ENCODE measurements around the gene ITIH5.
"Not testable (repeated sequence)": the region's sequence is repeated elsewhere in the genome, so short reads cannot be mapped to it uniquely, and the experiment has no call there.

The ITIH5 gene

DNA sequence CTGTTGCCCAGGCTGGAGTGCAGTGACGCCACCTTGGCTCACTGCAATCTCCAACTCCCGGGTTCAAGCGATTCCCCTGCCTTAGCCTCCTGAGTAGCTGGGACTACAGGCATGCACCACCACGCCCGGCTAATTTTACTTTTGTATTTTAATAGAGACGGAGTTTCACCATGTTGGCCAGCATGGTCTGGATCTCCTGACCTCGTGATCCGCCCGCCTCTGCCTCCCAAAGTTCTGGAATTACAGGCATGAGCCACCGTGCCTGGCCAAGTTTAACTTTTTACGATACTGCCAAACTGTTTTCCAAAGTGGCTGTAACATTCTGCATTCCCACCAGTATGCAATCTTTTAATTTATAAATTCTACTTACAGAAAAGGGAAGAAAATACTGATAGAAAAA lies 9.7 kb downstream of the ITIH5 start:
- H3K4me1 ChIP-seq (ENCODE audit: control insufficient read depth in 2 of 2, insufficient read depth in 1 of 2, low read depth in 1 of 2, low read length in 2 of 2); DNase-seq (ENCODE audit: low spot score); H2BK15ac ChIP-seq (ENCODE audit: low read length); H2AFZ ChIP-seq (ENCODE audit: low read length); H3K79me1 ChIP-seq (ENCODE audit: low read depth, low read length); H3K9me3 ChIP-seq (replicated peaks in 1 of 2; ENCODE audit: control insufficient read depth in 2 of 2, insufficient read depth in 1 of 2, low read depth in 1 of 2, low read length in 2 of 2); H3K14ac ChIP-seq (ENCODE audit: low read length); H2BK5ac ChIP-seq (ENCODE audit: low read length); H3K4ac ChIP-seq (ENCODE audit: low read length); H4K8ac ChIP-seq (ENCODE audit: low read depth, low read length); H4K91ac ChIP-seq (ENCODE audit: low read depth, low read length, poor library complexity); H3K9ac ChIP-seq (ENCODE audit: low read depth, low read length, poor library complexity); H2BK120ac ChIP-seq (ENCODE audit: low read depth, low read length); H3K27me3 ChIP-seq (ENCODE audit: control insufficient read depth in 3 of 3, insufficient read depth in 3 of 3, low read depth in 1 of 3, low read length in 3 of 3); H3K4me3 ChIP-seq (ENCODE audit: low read length in 2 of 2); H2AK5ac ChIP-seq (ENCODE audit: low read depth, low read length); H2BK12ac ChIP-seq (ENCODE audit: low read length); H3K23ac ChIP-seq (ENCODE audit: low read depth, low read length, poor library complexity); H3K36me3 ChIP-seq (replicated peaks in 1 of 2; ENCODE audit: control insufficient read depth in 2 of 2, insufficient read depth in 2 of 2, low read length in 2 of 2); H3K18ac ChIP-seq (ENCODE audit: low read length); H3K27ac ChIP-seq (replicated peaks; ENCODE audit: low read length); H3K4me2 ChIP-seq (ENCODE audit: insufficient read depth, low read length, poor library complexity, severe bottlenecking): not testable (repeated sequence)
- no CpG with 5 or more reads among the region's 11 CpGs for WGBS, 2 donors (ENCODE audit: extremely low coverage in 2 of 2, insufficient read length in 2 of 2, insufficient replicate concordance in 1 of 2)

- Histone ChIP-seq H2BK12ac (ENCODE audit: low read length) (no peak overlapping the region), H3K79me1 (ENCODE audit: low read depth, low read length) (no peaks in the 10 kb centered on the region), H2AK5ac (ENCODE audit: low read depth, low read length) (no peak overlapping the region), H3K4me2 (ENCODE audit: insufficient read depth, low read length, poor library complexity, severe bottlenecking) (no peak overlapping the region), H4K91ac (ENCODE audit: low read depth, low read length, poor library complexity) (no peak overlapping the region), H3K27ac (replicated peaks; ENCODE audit: low read length) (no peak overlapping the region), H2AFZ (ENCODE audit: low read length) (no peak overlapping the region), H3K4me3 (ENCODE audit: low read length in 2 of 2) (no peak overlapping the region), H3K4me1 (ENCODE audit: control insufficient read depth in 2 of 2, insufficient read depth in 1 of 2, low read depth in 1 of 2, low read length in 2 of 2) (no peaks in the 10 kb centered on the region), H2BK5ac (ENCODE audit: low read length) (no peak overlapping the region), H3K18ac (ENCODE audit: low read length) (no peak overlapping the region), H3K4ac (ENCODE audit: low read length) (no peak overlapping the region), H3K9ac (ENCODE audit: low read depth, low read length, poor library complexity) (no peak overlapping the region), H3K23ac (ENCODE audit: low read depth, low read length, poor library complexity) (no peak overlapping the region), H2BK15ac (ENCODE audit: low read length) (no peak overlapping the region), H2BK120ac (ENCODE audit: low read depth, low read length) (no peak overlapping the region), H3K14ac (ENCODE audit: low read length) (no peak overlapping the region), H3K36me3 (replicated peaks in 1 of 2; ENCODE audit: control insufficient read depth in 2 of 2, insufficient read depth in 2 of 2, low read length in 2 of 2) (no peaks in the 10 kb centered on the region), H3K9me3 (replicated peaks in 1 of 2; ENCODE audit: control insufficient read depth in 2 of 2, insufficient read depth in 1 of 2, low read depth in 1 of 2, low read length in 2 of 2) (no peaks in the 10 kb centered on the region), H4K8ac (ENCODE audit: low read depth, low read length) (no peak overlapping the region), H3K27me3 (ENCODE audit: control insufficient read depth in 3 of 3, insufficient read depth in 3 of 3, low read depth in 1 of 3, low read length in 3 of 3) (no peaks in the 10 kb centered on the region)
- WGBS, 2 donors (ENCODE audit: extremely low coverage in 2 of 2, insufficient read length in 2 of 2, insufficient replicate concordance in 1 of 2): no CpG with 5 or more reads among the region's 7 CpGs
- no peak for DNase-seq (ENCODE audit: low spot score)
Measured at GRCh38 chr10:7651853-7652470, 14.8 kb downstream of the ITIH5 start.

GRCh38 chr10:7649673-7650300 lies 17.0 kb downstream of the ITIH5 start:
- no peak overlapping the region for H2BK5ac ChIP-seq (ENCODE audit: low read length)
- no peak overlapping the region for H3K4ac ChIP-seq (ENCODE audit: low read length)
- H2AFZ ChIP-seq (ENCODE audit: low read length): no peak overlapping the region
- H3K27ac ChIP-seq (replicated peaks; ENCODE audit: low read length): no peak overlapping the region
- no peak overlapping the region for H4K8ac ChIP-seq (ENCODE audit: low read depth, low read length)
- no peak overlapping the region for H3K4me3 ChIP-seq (ENCODE audit: low read length in 2 of 2)
- H3K4me2 ChIP-seq (ENCODE audit: insufficient read depth, low read length, poor library complexity, severe bottlenecking): no peak overlapping the region
- no peaks in the 10 kb centered on the region for H3K9me3 ChIP-seq (replicated peaks in 1 of 2; ENCODE audit: control insufficient read depth in 2 of 2, insufficient read depth in 1 of 2, low read depth in 1 of 2, low read length in 2 of 2)
- H3K27me3 ChIP-seq (ENCODE audit: control insufficient read depth in 3 of 3, insufficient read depth in 3 of 3, low read depth in 1 of 3, low read length in 3 of 3): no peaks in the 10 kb centered on the region
- no peak overlapping the region for H3K23ac ChIP-seq (ENCODE audit: low read depth, low read length, poor library complexity)
- H2BK15ac ChIP-seq (ENCODE audit: low read length): no peak overlapping the region
- WGBS, 2 donors (ENCODE audit: extremely low coverage in 2 of 2, insufficient read length in 2 of 2, insufficient replicate concordance in 1 of 2): no CpG with 5 or more reads among the region's 6 CpGs
- no peak overlapping the region for H3K14ac ChIP-seq (ENCODE audit: low read length)
- H3K79me1 ChIP-seq (ENCODE audit: low read depth, low read length): no peaks in the 10 kb centered on the region
- H2BK12ac ChIP-seq (ENCODE audit: low read length): no peak overlapping the region
- H2AK5ac ChIP-seq (ENCODE audit: low read depth, low read length): no peak overlapping the region
- H3K36me3 ChIP-seq (replicated peaks in 1 of 2; ENCODE audit: control insufficient read depth in 2 of 2, insufficient read depth in 2 of 2, low read length in 2 of 2): no peaks in the 10 kb centered on the region
- no peak overlapping the region for H3K18ac ChIP-seq (ENCODE audit: low read length)
- H4K91ac ChIP-seq (ENCODE audit: low read depth, low read length, poor library complexity): no peak overlapping the region
- H2BK120ac ChIP-seq (ENCODE audit: low read depth, low read length): no peak overlapping the region
- no peaks in the 10 kb centered on the region for H3K4me1 ChIP-seq (ENCODE audit: control insufficient read depth in 2 of 2, insufficient read depth in 1 of 2, low read depth in 1 of 2, low read length in 2 of 2)
- H3K9ac ChIP-seq (ENCODE audit: low read depth, low read length, poor library complexity): no peak overlapping the region
- DNase-seq (ENCODE audit: low spot score): no peak

GRCh38 chr10:7647062-7647664 lies 19.6 kb downstream of the ITIH5 start:
- no peak for DNase-seq (ENCODE audit: low spot score)
- H3K4me3 ChIP-seq (ENCODE audit: low read length in 2 of 2): no peak overlapping the region
- no peak overlapping the region for H3K18ac ChIP-seq (ENCODE audit: low read length)
- no peak overlapping the region for H2BK5ac ChIP-seq (ENCODE audit: low read length)
- H3K14ac ChIP-seq (ENCODE audit: low read length): no peak overlapping the region
- H3K4me1 ChIP-seq (ENCODE audit: control insufficient read depth in 2 of 2, insufficient read depth in 1 of 2, low read depth in 1 of 2, low read length in 2 of 2): no peaks in the 10 kb centered on the region
- H3K4ac ChIP-seq (ENCODE audit: low read length): no peak overlapping the region
- no peaks in the 10 kb centered on the region for H3K27me3 ChIP-seq (ENCODE audit: control insufficient read depth in 3 of 3, insufficient read depth in 3 of 3, low read depth in 1 of 3, low read length in 3 of 3)
- H2AFZ ChIP-seq (ENCODE audit: low read length): no peak overlapping the region
- no peak overlapping the region for H4K8ac ChIP-seq (ENCODE audit: low read depth, low read length)
- H3K27ac ChIP-seq (replicated peaks; ENCODE audit: low read length): no peak overlapping the region
- no peak overlapping the region for H3K9ac ChIP-seq (ENCODE audit: low read depth, low read length, poor library complexity)
- H3K36me3 ChIP-seq (replicated peaks in 1 of 2; ENCODE audit: control insufficient read depth in 2 of 2, insufficient read depth in 2 of 2, low read length in 2 of 2): no peaks in the 10 kb centered on the region
- H2BK12ac ChIP-seq (ENCODE audit: low read length): no peak overlapping the region
- H3K23ac ChIP-seq (ENCODE audit: low read depth, low read length, poor library complexity): no peak overlapping the region
- no peak overlapping the region for H2AK5ac ChIP-seq (ENCODE audit: low read depth, low read length)
- no peak overlapping the region for H3K4me2 ChIP-seq (ENCODE audit: insufficient read depth, low read length, poor library complexity, severe bottlenecking)
- H3K9me3 ChIP-seq (replicated peaks in 1 of 2; ENCODE audit: control insufficient read depth in 2 of 2, insufficient read depth in 1 of 2, low read depth in 1 of 2, low read length in 2 of 2): no peaks in the 10 kb centered on the region
- WGBS, 2 donors (ENCODE audit: extremely low coverage in 2 of 2, insufficient read length in 2 of 2, insufficient replicate concordance in 1 of 2): no CpG with 5 or more reads among the region's 4 CpGs
- H2BK120ac ChIP-seq (ENCODE audit: low read depth, low read length): no peak overlapping the region
- H4K91ac ChIP-seq (ENCODE audit: low read depth, low read length, poor library complexity): no peak overlapping the region
- no peak overlapping the region for H2BK15ac ChIP-seq (ENCODE audit: low read length)
- no peaks in the 10 kb centered on the region for H3K79me1 ChIP-seq (ENCODE audit: low read depth, low read length)

Data from neuronal stem cell (in vitro differentiated cells).